HCT116 (cell line): ENCODE data around the gene MTHFSD. TPM values are rescaled to one million over a fixed set of nuclear protein-coding genes. Genes with fewer than 3 reads are reported as not detected.

Experiments
- ATAC-seq: fragments of 200-7000 bp; cut with Tn5 transposase; 2 replicates; pipeline ENCODE4 v1.9.1; 2020; ENCODE audit warnings: mild to moderate bottlenecking, moderate library complexity
- BruUV-seq: library from RNA; stranded (reverse); fragments of 400-500 nt; replicated peaks from 2 replicates; lab custom pipeline; 2021; lab: Mats Ljungman, UMichigan
- CTCF ChIA-PET: fragments of 300-600 bp; sonication (Branson Sonifier 250); formaldehyde crosslinking; loops from one replicate; lab custom pipeline; 2021; ENCODE audit warnings: antibody characterized with exemption; lab: Charles Lee
- POLR2A ChIA-PET: fragments of 300-600, 350-600 bp; sonication (Branson Sonifier 250); formaldehyde crosslinking; loops from one replicate; lab custom pipeline; 2021; ENCODE audit warnings: antibody characterized with exemption; lab: Charles Lee
- RAD21 ChIA-PET, 2 experiments: fragments of 300-600 bp; sonication (Branson Sonifier 250); formaldehyde crosslinking; loops; one replicate each; lab custom pipeline; 2023; ENCODE audit warnings: low total read pairs in 2 of 2; ENCODE audit not compliant: uncharacterized antibody in 2 of 2, unreplicated experiment in 2 of 2, low non-redundant PET in 1 of 2; lab: Charles Lee
- DNase-seq: peaks from one replicate; pipeline ENCODE4 v3.0.0-alpha.2; 2010; ENCODE audit warnings: low read depth, low spot score
- H2AFZ ChIP-seq: fragments of 200-600 bp; shearing (Covaris generic), sonication (generic); 2 replicates; pipeline ENCODE4 v1.6.1; 2017; ENCODE audit warnings: low read depth, mixed run types, mixed read lengths, antibody characterized with exemption, low read length; ENCODE audit not compliant: poor library complexity, severe bottlenecking
- H3K27ac ChIP-seq: 2 replicates; pipeline ENCODE4 v1.5.1; 2012; ENCODE audit warnings: low read depth, low read length
- H3K27me3 ChIP-seq: fragments of 200-600 bp; sonication (generic); 2 replicates; pipeline ENCODE4 v1.6.1; 2016; ENCODE audit warnings: mixed run types, low read length, mixed read lengths; ENCODE audit not compliant: insufficient read depth
- H3K36me3 ChIP-seq, 2 experiments: fragments of 200-500 bp in 1 of 2; fragments of 200-600 bp in 1 of 2; sonication (Bioruptor generic) in 1 of 2; sonication (generic) in 1 of 2; 2 replicates each; pipeline versions ENCODE4 v1.5.1 to v1.6.1; 2014 to 2016; ENCODE audit warnings: low read length in 2 of 2, inconsistent platforms in 1 of 2, mixed read lengths in 1 of 2, mixed run types in 1 of 2; ENCODE audit not compliant: insufficient read depth in 2 of 2, control insufficient read depth in 1 of 2
- H3K4me1 ChIP-seq, 2 experiments: fragments of 200-600 bp in 1 of 2; sonication (generic) in 1 of 2; 2 replicates each; pipeline versions ENCODE4 v1.5.1 to v1.6.1; 2012 to 2017; ENCODE audit warnings: low read length in 2 of 2, inconsistent platforms in 1 of 2, mild to moderate bottlenecking in 1 of 2, mixed read lengths in 1 of 2, mixed run types in 1 of 2, moderate library complexity in 1 of 2; ENCODE audit not compliant: insufficient read depth in 2 of 2, control insufficient read depth in 1 of 2
- H3K4me2 ChIP-seq: fragments of 200-600 bp; sonication (generic); 2 replicates; pipeline ENCODE4 v1.6.1; 2017; ENCODE audit warnings: mixed run types, low read length, mixed read lengths
- H3K4me3 ChIP-seq, 2 experiments: fragments of 200-600 bp in 1 of 2; sonication (generic) in 1 of 2; replicated peaks in 1 of 2; 2 replicates each; pipeline ENCODE4 v1.5.1; 2011 to 2016; ENCODE audit warnings: low read length in 2 of 2, control low read depth in 1 of 2, low read depth in 1 of 2, mild to moderate bottlenecking in 1 of 2, mixed read lengths in 1 of 2, mixed run types in 1 of 2
- H3K79me2 ChIP-seq: fragments of 200-600 bp; sonication (generic); 2 replicates; pipeline ENCODE4 v1.6.1; 2017; ENCODE audit warnings: mild to moderate bottlenecking, mixed run types, low read length, moderate library complexity, mixed read lengths; ENCODE audit not compliant: insufficient read depth
- H3K9ac ChIP-seq: fragments of 200-600 bp; sonication (generic); 2 replicates; pipeline ENCODE4 v1.6.1; 2016; ENCODE audit warnings: low read length, mixed read lengths
- H3K9me2 ChIP-seq: fragments of 200-600 bp; sonication (generic), shearing (Covaris generic); 2 replicates; pipeline ENCODE4 v1.6.1; 2017; ENCODE audit warnings: mixed run types, mild to moderate bottlenecking, moderate library complexity; ENCODE audit not compliant: insufficient read depth
- H3K9me3 ChIP-seq, 2 experiments: fragments of 200-500 bp in 1 of 2; fragments of 200-600 bp in 1 of 2; sonication (Bioruptor generic) in 1 of 2; sonication (generic) in 1 of 2; 2 replicates each; pipeline ENCODE4 v1.6.1; 2014 to 2017; ENCODE audit warnings: low read length in 2 of 2, mixed read lengths in 2 of 2, inconsistent platforms in 1 of 2, low read depth in 1 of 2, mild to moderate bottlenecking in 1 of 2, mixed run types in 1 of 2, moderate library complexity in 1 of 2; ENCODE audit not compliant: control insufficient read depth in 1 of 2, insufficient read depth in 1 of 2
- H4K20me1 ChIP-seq: fragments of 200-600 bp; sonication (generic), shearing (Covaris generic); 2 replicates; pipeline ENCODE4 v1.6.1; 2017; ENCODE audit warnings: mixed run types, mild to moderate bottlenecking, moderate library complexity; ENCODE audit not compliant: insufficient read depth
- CEBPB ChIP-seq: IDR thresholded peaks from 2 replicates; pipeline ENCODE4 v1.6.1; 2012; ENCODE audit warnings: low read depth
- EGR1 ChIP-seq: IDR thresholded peaks from 2 replicates; pipeline ENCODE4 v1.6.1; 2012; ENCODE audit warnings: low read depth
- ELF1 ChIP-seq: IDR thresholded peaks from 2 replicates; pipeline ENCODE4 v1.6.1; 2012; ENCODE audit warnings: low read depth, borderline replicate concordance
- EZH2 ChIP-seq: fragments of 200-600 bp; sonication (generic); IDR thresholded peaks from 2 replicates; pipeline ENCODE4 v1.6.1; 2017; ENCODE audit warnings: antibody characterized with exemption, mixed run types
- EZH2phosphoT487 ChIP-seq: fragments of 200-600 bp; IDR thresholded peaks from 2 replicates; pipeline ENCODE4 v1.6.1; 2018; ENCODE audit warnings: antibody characterized with exemption, borderline replicate concordance
- FOSL1 ChIP-seq: IDR thresholded peaks from 2 replicates; pipeline ENCODE4 v1.6.1; 2012; ENCODE audit warnings: low read depth
- JUND ChIP-seq: IDR thresholded peaks from 2 replicates; pipeline ENCODE4 v1.6.1; 2012
- POLR2A ChIP-seq: IDR thresholded peaks from 2 replicates; pipeline ENCODE4 v1.7.0; 2011; ENCODE audit warnings: borderline replicate concordance; ENCODE audit not compliant: insufficient read depth, insufficient read length; ENCODE audit errors: extremely low read depth
- RAD21 ChIP-seq: IDR thresholded peaks from 2 replicates; pipeline ENCODE4 v1.6.1; 2012; ENCODE audit warnings: low read depth, mild to moderate bottlenecking
- SIN3A ChIP-seq: IDR thresholded peaks from 2 replicates; pipeline ENCODE4 v1.6.1; 2012; ENCODE audit warnings: low read depth
- SP1 ChIP-seq: IDR thresholded peaks from 2 replicates; pipeline ENCODE4 v1.6.1; 2012; ENCODE audit warnings: low read depth
- SRF ChIP-seq: IDR thresholded peaks from 2 replicates; pipeline ENCODE4 v1.6.1; 2012; ENCODE audit warnings: low read depth
- TCF7L2 ChIP-seq: IDR thresholded peaks from 2 replicates; pipeline ENCODE4 v1.7.0; 2011; ENCODE audit warnings: borderline replicate concordance, inconsistent platforms; ENCODE audit not compliant: insufficient read depth, insufficient read length; ENCODE audit errors: extremely low read depth
- YY1 ChIP-seq: IDR thresholded peaks from 2 replicates; pipeline ENCODE4 v1.6.1; 2011; ENCODE audit warnings: low read length, low read depth, moderate library complexity, mild to moderate bottlenecking; ENCODE audit not compliant: insufficient replicate concordance; ENCODE audit errors: extremely low read depth
- ZFX ChIP-seq: fragments of 450-650 bp; IDR thresholded peaks from 2 replicates; pipeline ENCODE4 v1.6.1; 2017
- ZNF274 ChIP-seq: fragments of 200-500 bp; sonication (Bioruptor generic); IDR thresholded peaks from 2 replicates; pipeline ENCODE4 v1.6.1; 2014; ENCODE audit warnings: mild to moderate bottlenecking, low read depth, low read length, inconsistent platforms
- intact Hi-C: fragments of 100-400 bp; cut with micrococcal nuclease; formaldehyde crosslinking; loops from 2 replicates; pipeline ENCODE4 v1.10.0; 2022
- total RNA-seq: library from RNA; stranded (reverse); gene quantifications from one replicate; pipeline ENCODE4 v1.2.1, GENCODE V29; 2021; ENCODE audit not compliant: unreplicated experiment
- TF ChIP-seq, protein P1 (sequence below): IDR thresholded peaks from 2 replicates; pipeline ENCODE4 v1.6.1; 2012
- TF ChIP-seq, protein P2 (sequence below), 3 experiments: fragments of 200-600 bp in 1 of 3; sonication (generic) in 1 of 3; IDR thresholded peaks in 2 of 3; conservative IDR thresholded peaks in 1 of 3; 2 replicates each; pipeline ENCODE4 v1.5.1; 2012 to 2017; ENCODE audit warnings: low read depth in 2 of 3, low read length in 2 of 3, antibody characterized with exemption in 1 of 3, borderline replicate concordance in 1 of 3, control low read depth in 1 of 3, mild to moderate bottlenecking in 1 of 3, mixed read lengths in 1 of 3, mixed run types in 1 of 3, moderate library complexity in 1 of 3; ENCODE audit not compliant: insufficient read depth in 1 of 3

MTHFSD gene
- total RNA-seq, 1 experiment from 2014 or later, result 33.1 TPM

DNA sequence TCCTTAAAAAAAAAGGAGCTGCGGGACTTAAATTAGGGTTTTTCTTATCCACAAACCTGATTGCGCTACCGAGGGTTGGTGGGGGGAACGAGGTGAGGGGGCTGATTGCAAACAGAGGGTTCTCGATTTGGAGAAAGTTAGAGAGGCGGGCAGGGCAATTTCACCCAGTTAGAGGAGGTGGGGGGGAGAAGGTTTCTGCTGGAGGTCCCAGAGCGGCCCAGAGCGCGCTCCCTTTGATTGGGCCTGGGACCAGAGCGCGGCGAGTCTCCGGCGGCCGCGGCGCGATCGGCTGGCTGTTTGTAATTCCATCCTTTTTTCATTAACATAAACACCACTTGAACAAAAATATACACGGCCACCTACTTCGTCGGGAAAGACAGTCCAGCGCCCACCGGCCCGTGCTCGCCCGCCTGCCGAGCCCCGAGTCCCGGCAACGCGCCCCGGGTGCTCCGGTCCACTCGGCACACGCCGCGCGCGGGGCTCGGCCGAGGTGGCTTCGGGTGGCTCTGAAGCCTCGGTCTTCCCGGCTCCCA lies 58.0 kb downstream of the MTHFSD start:
- Histone ChIP-seq H3K4me1 (peaks cover 0 to under 1% of the 10 kb centered on the region in 2 experiments; a peak in 1 of 4 replicates), H3K9ac (no peak overlapping the region), H3K4me3 (no peak overlapping the region), H3K36me3 (no peaks in the 10 kb centered on the region), H4K20me1 (no peaks in the 10 kb centered on the region), H3K27ac (no peak overlapping the region), H2AFZ (no peak overlapping the region), H3K9me3 (no peaks in the 10 kb centered on the region), H3K79me2 (no peaks in the 10 kb centered on the region), H3K9me2 (no peaks in the 10 kb centered on the region), H3K27me3 (peaks cover 34% of the 10 kb centered on the region), H3K4me2 (no peak overlapping the region)
- no TSS peak for BruUV-seq
- POLR2A ChIA-PET, result no interaction called here
- RAD21 ChIA-PET, result no interaction called here
- DNase-seq, result no peak
- no peak for ATAC-seq
- TF ChIP-seq JUND (no peak), POLR2A (no peak), SIN3A (no peak), EGR1 (no peak), SRF (no peak), ZFX (no peak), ELF1 (no peak), ZNF274 (no peak), YY1 (no peak), SP1 (no peak), EZH2 (no peak)
- intact Hi-C loops, result no loop called here
- CTCF ChIA-PET, result no interaction called here

GRCh38 chr16:86496262-86496928 lies 58.6 kb downstream of the MTHFSD start:
- ChIA-PET RAD21 (no interaction called here), POLR2A (no interaction called here), CTCF (no interaction called here)
- ATAC-seq, result no peak
- H2AFZ ChIP-seq, result no peak overlapping the region
- no peak overlapping the region for H3K9ac ChIP-seq
- H3K9me2 ChIP-seq, result no peaks in the 10 kb centered on the region
- BruUV-seq, result no TSS peak
- H3K27ac ChIP-seq, result no peak overlapping the region
- intact Hi-C loops, result no loop called here
- H4K20me1 ChIP-seq, result no peaks in the 10 kb centered on the region
- no peaks in the 10 kb centered on the region for H3K36me3 ChIP-seq
- H3K4me3 ChIP-seq, result no peak overlapping the region
- H3K27me3 ChIP-seq, result peaks cover 34% of the 10 kb centered on the region
- no peaks in the 10 kb centered on the region for H3K9me3 ChIP-seq
- no peaks in the 10 kb centered on the region for H3K79me2 ChIP-seq
- no peak for DNase-seq
- no peaks in the 10 kb centered on the region for H3K4me1 ChIP-seq
- no peak overlapping the region for H3K4me2 ChIP-seq
- TF ChIP-seq TCF7L2 (no peak), SP1 (no peak), FOSL1 (no peak), RAD21 (no peak), CEBPB (no peak), EZH2phosphoT487 (no peak), ZNF274 (no peak), ZFX (no peak)
- TF ChIP-seq, protein P1, sequence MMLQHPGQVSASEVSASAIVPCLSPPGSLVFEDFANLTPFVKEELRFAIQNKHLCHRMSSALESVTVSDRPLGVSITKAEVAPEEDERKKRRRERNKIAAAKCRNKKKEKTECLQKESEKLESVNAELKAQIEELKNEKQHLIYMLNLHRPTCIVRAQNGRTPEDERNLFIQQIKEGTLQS, result no peak
- TF ChIP-seq, protein P2, sequence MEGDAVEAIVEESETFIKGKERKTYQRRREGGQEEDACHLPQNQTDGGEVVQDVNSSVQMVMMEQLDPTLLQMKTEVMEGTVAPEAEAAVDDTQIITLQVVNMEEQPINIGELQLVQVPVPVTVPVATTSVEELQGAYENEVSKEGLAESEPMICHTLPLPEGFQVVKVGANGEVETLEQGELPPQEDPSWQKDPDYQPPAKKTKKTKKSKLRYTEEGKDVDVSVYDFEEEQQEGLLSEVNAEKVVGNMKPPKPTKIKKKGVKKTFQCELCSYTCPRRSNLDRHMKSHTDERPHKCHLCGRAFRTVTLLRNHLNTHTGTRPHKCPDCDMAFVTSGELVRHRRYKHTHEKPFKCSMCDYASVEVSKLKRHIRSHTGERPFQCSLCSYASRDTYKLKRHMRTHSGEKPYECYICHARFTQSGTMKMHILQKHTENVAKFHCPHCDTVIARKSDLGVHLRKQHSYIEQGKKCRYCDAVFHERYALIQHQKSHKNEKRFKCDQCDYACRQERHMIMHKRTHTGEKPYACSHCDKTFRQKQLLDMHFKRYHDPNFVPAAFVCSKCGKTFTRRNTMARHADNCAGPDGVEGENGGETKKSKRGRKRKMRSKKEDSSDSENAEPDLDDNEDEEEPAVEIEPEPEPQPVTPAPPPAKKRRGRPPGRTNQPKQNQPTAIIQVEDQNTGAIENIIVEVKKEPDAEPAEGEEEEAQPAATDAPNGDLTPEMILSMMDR (IDR thresholded peaks at IDR 0.05 in 2 of 3, conservative IDR thresholded peaks at IDR 0.05 in 1 of 3; ENCODE audit: borderline replicate concordance in 1 of 3, insufficient read depth in 1 of 3, low read depth in 2 of 3, low read length in 2 of 3), result no peak
